Smooth muscle cell (in vitro differentiated cells): ENCODE results near the gene ALG1L2. TPM values are rescaled to one million over a fixed set of nuclear protein-coding genes. Genes with fewer than 3 reads are reported as not detected.
"Not testable (repeated sequence)": the region's sequence is repeated elsewhere in the genome, so short reads cannot be mapped to it uniquely, and the experiment has no call there.

ENCODE experiments used
- DNase-seq: peaks from one replicate; lab custom pipeline; 2025; ENCODE audit not compliant: unreplicated experiment; lab: John Stamatoyannopoulos, UW
- H2AFZ ChIP-seq: fragments of 200-600 bp; sonication (generic); 2 replicates; pipeline ENCODE4 v1.6.0; 2016; ENCODE audit warnings: antibody characterized with exemption, low read depth, mild to moderate bottlenecking
- H3F3A ChIP-seq: fragments of 200-600 bp; sonication (generic); 2 replicates; pipeline ENCODE4 v1.6.0; 2017; ENCODE audit warnings: antibody characterized with exemption, low read depth
- H3K27ac ChIP-seq: fragments of 200-600 bp; sonication (generic); 2 replicates; pipeline ENCODE4 v1.5.1; 2016; ENCODE audit warnings: low read depth, mild to moderate bottlenecking
- H3K27me3 ChIP-seq: fragments of 200-600 bp; sonication (generic); 2 replicates; pipeline ENCODE4 v1.6.1; 2016; ENCODE audit warnings: low read depth, mild to moderate bottlenecking
- H3K36me3 ChIP-seq: fragments of 200-600 bp; sonication (generic); 2 replicates; pipeline ENCODE4 v1.5.1; 2016; ENCODE audit warnings: low read depth
- H3K4me1 ChIP-seq: fragments of 200-600 bp; sonication (generic); 2 replicates; pipeline ENCODE4 v1.5.1; 2016; ENCODE audit warnings: low read depth
- H3K4me2 ChIP-seq: fragments of 200-600 bp; sonication (generic); 2 replicates; pipeline ENCODE4 v1.6.0; 2016; ENCODE audit warnings: mild to moderate bottlenecking
- H3K4me3 ChIP-seq: fragments of 200-600 bp; sonication (generic); 2 replicates; pipeline ENCODE4 v1.5.1; 2016; ENCODE audit warnings: mild to moderate bottlenecking
- H3K79me2 ChIP-seq: fragments of 200-600 bp; sonication (generic); 2 replicates; pipeline ENCODE4 v1.6.0; 2016; ENCODE audit warnings: low read depth, mild to moderate bottlenecking
- H3K9ac ChIP-seq: fragments of 200-600 bp; sonication (generic); 2 replicates; pipeline ENCODE4 v1.6.0; 2016; ENCODE audit warnings: low read depth
- H3K9me3 ChIP-seq: fragments of 200-600 bp; sonication (generic); replicated peaks from 2 replicates; pipeline ENCODE4 v1.5.1; 2016; ENCODE audit warnings: low read depth
- H4K20me1 ChIP-seq: fragments of 200-600 bp; sonication (generic); 2 replicates; pipeline ENCODE4 v1.6.0; 2016; ENCODE audit warnings: low read depth
- WGBS: methylation state at CpG from one replicate; pipeline ENCODE4 v1.1.7; 2016; ENCODE audit warnings: low lambda C conversion rate; 5-methylcytosine and 5-hydroxymethylcytosine counted together
- polyA plus RNA-seq: library from polyadenylated mRNA; unstranded; fragments of >200 nt; fragmentation: Nextera tagmentation; extraction: Ambion mirVana; gene quantifications from 2 replicates; pipeline ENCODE4 v1.2.1, GENCODE V29; 2016
- total RNA-seq: library from RNA; depleted of rRNA; stranded (reverse); fragments of >200 nt; gene quantifications from 2 replicates; pipeline ENCODE4 v1.2.3, GENCODE V29; 2014
- TF ChIP-seq, protein P1 (sequence below): fragments of 200-600 bp; sonication (generic); IDR thresholded peaks from 2 replicates; pipeline ENCODE4 v1.5.1; 2017; ENCODE audit warnings: borderline replicate concordance, mild to moderate bottlenecking, antibody characterized with exemption; ENCODE audit not compliant: insufficient read depth, poor library complexity, severe bottlenecking

ALG1L2 gene
- not detected in 2 replicates for total RNA-seq
- 0.38 and 1.2 TPM in 2 replicates for polyA plus RNA-seq

GRCh38 chr3:130081351-130081881, at the start of gene ALG1L2:
Gene ALG1L2 (plus strand): TSS chr3:130081831. CDS start chr3:130082017, 186 bp downstream.
- Histone ChIP-seq H3K27ac (no peak within 1 kb of the TSS), H3K4me1 (no peaks in the 10 kb centered on the region), H3K4me3 (no peak within 1 kb of the TSS), H4K20me1 (no peaks in the 10 kb centered on the region), H3K9me3 (no peaks in the 10 kb centered on the region), H3K4me2 (no peak within 1 kb of the TSS), H3K9ac (no peak within 1 kb of the TSS), H3K27me3 (no peaks in the 10 kb centered on the region), H2AFZ (no peak within 1 kb of the TSS), H3F3A (no peaks in the 10 kb centered on the region), H3K79me2 (no peaks in the 10 kb centered on the region), H3K36me3 (no peaks in the 10 kb centered on the region)
- 72% methylated on average over 7 of the region's 7 CpGs for WGBS
- TF ChIP-seq, protein P1, sequence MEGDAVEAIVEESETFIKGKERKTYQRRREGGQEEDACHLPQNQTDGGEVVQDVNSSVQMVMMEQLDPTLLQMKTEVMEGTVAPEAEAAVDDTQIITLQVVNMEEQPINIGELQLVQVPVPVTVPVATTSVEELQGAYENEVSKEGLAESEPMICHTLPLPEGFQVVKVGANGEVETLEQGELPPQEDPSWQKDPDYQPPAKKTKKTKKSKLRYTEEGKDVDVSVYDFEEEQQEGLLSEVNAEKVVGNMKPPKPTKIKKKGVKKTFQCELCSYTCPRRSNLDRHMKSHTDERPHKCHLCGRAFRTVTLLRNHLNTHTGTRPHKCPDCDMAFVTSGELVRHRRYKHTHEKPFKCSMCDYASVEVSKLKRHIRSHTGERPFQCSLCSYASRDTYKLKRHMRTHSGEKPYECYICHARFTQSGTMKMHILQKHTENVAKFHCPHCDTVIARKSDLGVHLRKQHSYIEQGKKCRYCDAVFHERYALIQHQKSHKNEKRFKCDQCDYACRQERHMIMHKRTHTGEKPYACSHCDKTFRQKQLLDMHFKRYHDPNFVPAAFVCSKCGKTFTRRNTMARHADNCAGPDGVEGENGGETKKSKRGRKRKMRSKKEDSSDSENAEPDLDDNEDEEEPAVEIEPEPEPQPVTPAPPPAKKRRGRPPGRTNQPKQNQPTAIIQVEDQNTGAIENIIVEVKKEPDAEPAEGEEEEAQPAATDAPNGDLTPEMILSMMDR: no peak
- DNase-seq: no peak

GRCh38 chr3:130037126-130037815, 44.4 kb upstream of the ALG1L2 start:
- not testable (repeated sequence) for H3K79me2 ChIP-seq, H3F3A ChIP-seq, H3K27ac ChIP-seq, H3K9me3 ChIP-seq, H4K20me1 ChIP-seq, H3K9ac ChIP-seq, H3K4me3 ChIP-seq, H3K36me3 ChIP-seq, H2AFZ ChIP-seq, DNase-seq, H3K27me3 ChIP-seq, H3K4me2 ChIP-seq, H3K4me1 ChIP-seq
- WGBS: 83% methylated on average over 13 of the region's 13 CpGs

- not testable (repeated sequence) for DNase-seq, H3K27me3 ChIP-seq, H4K20me1 ChIP-seq, H3K9me3 ChIP-seq, H3K79me2 ChIP-seq, H3K4me2 ChIP-seq, H3K9ac ChIP-seq, H3F3A ChIP-seq, H2AFZ ChIP-seq, H3K4me3 ChIP-seq, H3K4me1 ChIP-seq, H3K36me3 ChIP-seq, H3K27ac ChIP-seq
- WGBS: 80% methylated on average over 3 of the region's 3 CpGs
Measured at GRCh38 chr3:130042736-130043135, 38.9 kb upstream of the ALG1L2 start.

- not testable (repeated sequence) for H3K4me3 ChIP-seq, H3K4me1 ChIP-seq, DNase-seq, H3K4me2 ChIP-seq, H3K27me3 ChIP-seq, H3K9me3 ChIP-seq, H3K36me3 ChIP-seq, H4K20me1 ChIP-seq, H2AFZ ChIP-seq, H3K27ac ChIP-seq, H3F3A ChIP-seq, H3K9ac ChIP-seq, H3K79me2 ChIP-seq
- WGBS: 92% methylated on average over 6 of the region's 6 CpGs
Measured at GRCh38 chr3:130043658-130044057, 38.0 kb upstream of the ALG1L2 start.

DNA sequence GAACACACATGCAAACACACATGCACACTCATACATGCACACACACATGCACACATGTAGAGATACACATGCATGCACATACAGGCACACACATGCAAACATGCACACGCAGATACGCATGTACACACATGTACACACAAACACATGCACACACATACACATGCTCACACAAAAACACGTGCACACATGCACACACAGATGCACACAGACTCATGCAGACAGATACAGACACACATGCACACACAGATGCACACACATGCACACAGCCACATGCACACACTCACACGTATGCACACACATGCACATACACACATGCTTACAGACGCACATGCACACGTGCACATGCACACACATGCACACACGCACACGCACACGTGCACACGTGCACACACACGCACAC, 37.3 kb upstream of the ALG1L2 start:
- no peak for DNase-seq

More for the DNA sequence above, 37.3 kb upstream of the ALG1L2 start:
- TF ChIP-seq, protein P1: no peak
- WGBS: 92% methylated on average over 11 of the region's 11 CpGs
- H3F3A ChIP-seq: no peaks in the 10 kb centered on the region
- H3K9ac ChIP-seq: no peak overlapping the region
- no peaks in the 10 kb centered on the region for H4K20me1 ChIP-seq
- H3K27me3 ChIP-seq: no peaks in the 10 kb centered on the region
- H2AFZ ChIP-seq: no peak overlapping the region
- H3K4me2 ChIP-seq: no peak overlapping the region
- no peaks in the 10 kb centered on the region for H3K4me1 ChIP-seq
- no peaks in the 10 kb centered on the region for H3K79me2 ChIP-seq
- no peak overlapping the region for H3K4me3 ChIP-seq
- no peaks in the 10 kb centered on the region for H3K36me3 ChIP-seq
- H3K9me3 ChIP-seq: no peaks in the 10 kb centered on the region
- no peak overlapping the region for H3K27ac ChIP-seq
